OCI-LY7 (cell line): ENCODE measurements around the gene STYK1.

Experiments used
- EZH2phosphoT487 ChIP-seq: fragments of 200-600 bp; sonication (generic); IDR thresholded peaks from 2 replicates; pipeline ENCODE4 v1.6.1; 2018; ENCODE audit warnings: low read depth, borderline replicate concordance, mild to moderate bottlenecking, mixed run types, antibody characterized with exemption, low read length, moderate library complexity, mixed read lengths
- TF ChIP-seq, protein P1 (sequence below): fragments of 200-600 bp; sonication (generic); conservative IDR thresholded peaks from 2 replicates; pipeline ENCODE4 v1.5.1; 2014; ENCODE audit warnings: mild to moderate bottlenecking, antibody characterized with exemption, low read length, moderate library complexity, mixed read lengths

DNA sequence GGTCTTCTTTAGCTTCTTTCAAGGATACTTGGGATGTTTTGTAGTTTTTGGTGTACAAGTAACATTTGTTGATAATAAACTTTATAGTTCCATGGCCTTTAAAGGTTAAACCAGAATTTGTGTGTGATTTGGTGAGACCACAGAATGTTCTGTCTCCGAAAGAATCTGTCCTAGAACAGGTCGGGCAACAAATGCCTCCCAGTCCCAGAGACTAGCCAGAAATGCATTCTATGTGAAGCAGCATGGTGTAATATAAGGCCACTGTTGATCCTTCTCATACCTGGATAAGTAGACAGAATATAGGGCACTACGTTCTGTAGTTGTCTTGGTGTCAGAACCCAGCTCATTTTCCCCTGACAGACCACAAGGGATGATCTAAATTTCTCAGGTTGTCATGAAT, 10.0 kb downstream of the STYK1 start:
- TF ChIP-seq, protein P1, sequence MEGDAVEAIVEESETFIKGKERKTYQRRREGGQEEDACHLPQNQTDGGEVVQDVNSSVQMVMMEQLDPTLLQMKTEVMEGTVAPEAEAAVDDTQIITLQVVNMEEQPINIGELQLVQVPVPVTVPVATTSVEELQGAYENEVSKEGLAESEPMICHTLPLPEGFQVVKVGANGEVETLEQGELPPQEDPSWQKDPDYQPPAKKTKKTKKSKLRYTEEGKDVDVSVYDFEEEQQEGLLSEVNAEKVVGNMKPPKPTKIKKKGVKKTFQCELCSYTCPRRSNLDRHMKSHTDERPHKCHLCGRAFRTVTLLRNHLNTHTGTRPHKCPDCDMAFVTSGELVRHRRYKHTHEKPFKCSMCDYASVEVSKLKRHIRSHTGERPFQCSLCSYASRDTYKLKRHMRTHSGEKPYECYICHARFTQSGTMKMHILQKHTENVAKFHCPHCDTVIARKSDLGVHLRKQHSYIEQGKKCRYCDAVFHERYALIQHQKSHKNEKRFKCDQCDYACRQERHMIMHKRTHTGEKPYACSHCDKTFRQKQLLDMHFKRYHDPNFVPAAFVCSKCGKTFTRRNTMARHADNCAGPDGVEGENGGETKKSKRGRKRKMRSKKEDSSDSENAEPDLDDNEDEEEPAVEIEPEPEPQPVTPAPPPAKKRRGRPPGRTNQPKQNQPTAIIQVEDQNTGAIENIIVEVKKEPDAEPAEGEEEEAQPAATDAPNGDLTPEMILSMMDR: no peak
- TF ChIP-seq EZH2phosphoT487: no peak
